H1 (cell line): ENCODE measurements around the gene LRRC15. TPM values are rescaled to one million over a fixed set of nuclear protein-coding genes. Genes with fewer than 3 reads are reported as not detected.

ENCODE experiments used
- ASH2L ChIP-seq: fragments of 200-600, 300-600 bp; sonication (generic); IDR thresholded peaks from one replicate; pipeline ENCODE4 v1.7.1; 2017; ENCODE audit warnings: low read length
- CHD2 ChIP-seq: IDR thresholded peaks from 2 replicates; pipeline ENCODE4 v1.6.1; 2012; ENCODE audit warnings: low read length, improper control_type of control experiment
- EP300 ChIP-seq, 2 experiments: IDR thresholded peaks; 1 replicate in 1 of 2; 2 replicates in 1 of 2; pipeline ENCODE4 v1.6.1; 2011 to 2012; ENCODE audit warnings: low read depth in 2 of 2, low read length in 2 of 2, mild to moderate bottlenecking in 2 of 2, borderline replicate concordance in 1 of 2, inconsistent platforms in 1 of 2, moderate library complexity in 1 of 2
- HDAC6 ChIP-seq: IDR thresholded peaks from one replicate; pipeline ENCODE4 v1.7.1; 2012; ENCODE audit warnings: low read depth, mild to moderate bottlenecking, inconsistent platforms, low read length, moderate library complexity
- JUND ChIP-seq: IDR thresholded peaks from 2 replicates; pipeline ENCODE4 v1.6.1; 2011; ENCODE audit warnings: mild to moderate bottlenecking, improper control_type of control experiment, low read length
- SUZ12 ChIP-seq: fragments of 200-600 bp; sonication (generic); IDR thresholded peaks from 2 replicates; pipeline ENCODE4 v1.6.1; 2012; ENCODE audit warnings: mild to moderate bottlenecking, inconsistent platforms, low read length, moderate library complexity, mixed read lengths
- TAF7 ChIP-seq: optimal IDR thresholded peaks from 2 replicates; pipeline ENCODE3; 2011; ENCODE audit warnings: low read depth, mild to moderate bottlenecking, inconsistent platforms, low read length, moderate library complexity, borderline replicate concordance
- YY1 ChIP-seq: IDR thresholded peaks from 2 replicates; pipeline ENCODE4 v1.6.1; 2011; ENCODE audit warnings: low read depth, mild to moderate bottlenecking, low read length
- polyA plus RNA-seq, 7 experiments: library from polyadenylated mRNA; depleted of rRNA in 3 of 7; stranded (reverse) in 5 of 7; unstranded in 2 of 7; fragments of >200 nt in 5 of 7; fragments of 200-250 nt in 2 of 7; gene quantifications; 1 replicate in 5 of 7; 2 replicates in 1 of 7; 4 replicates in 1 of 7; pipeline versions ENCODE4 v1.2.1 to v1.2.3, GENCODE V29; 2011 to 2013; ENCODE audit warnings: missing spikeins in 2 of 7, mixed read lengths in 2 of 7
- total RNA-seq: library from RNA; stranded (reverse); fragmentation: NEBNext Ultra II Directional; extraction: Animal tissue kit (Norgen Biotek cat#: 25700); gene quantifications from 2 replicates; pipeline ENCODE4 v1.2.1, GENCODE V29; 2021
- TF ChIP-seq, protein P1 (sequence below): fragments of 300-600 bp; sonication (generic); IDR thresholded peaks from 2 replicates; pipeline ENCODE4 v1.7.1; 2012; ENCODE audit warnings: low read length, moderate library complexity, mild to moderate bottlenecking, inconsistent platforms; ENCODE audit not compliant: insufficient replicate concordance

Gene LRRC15
- total and polyA plus RNA-seq, 2 of the 8 experiments (the other 6 are each of a cell fraction or from before 2014, with no cell fraction given): 0.15 to 0.37 TPM

DNA sequence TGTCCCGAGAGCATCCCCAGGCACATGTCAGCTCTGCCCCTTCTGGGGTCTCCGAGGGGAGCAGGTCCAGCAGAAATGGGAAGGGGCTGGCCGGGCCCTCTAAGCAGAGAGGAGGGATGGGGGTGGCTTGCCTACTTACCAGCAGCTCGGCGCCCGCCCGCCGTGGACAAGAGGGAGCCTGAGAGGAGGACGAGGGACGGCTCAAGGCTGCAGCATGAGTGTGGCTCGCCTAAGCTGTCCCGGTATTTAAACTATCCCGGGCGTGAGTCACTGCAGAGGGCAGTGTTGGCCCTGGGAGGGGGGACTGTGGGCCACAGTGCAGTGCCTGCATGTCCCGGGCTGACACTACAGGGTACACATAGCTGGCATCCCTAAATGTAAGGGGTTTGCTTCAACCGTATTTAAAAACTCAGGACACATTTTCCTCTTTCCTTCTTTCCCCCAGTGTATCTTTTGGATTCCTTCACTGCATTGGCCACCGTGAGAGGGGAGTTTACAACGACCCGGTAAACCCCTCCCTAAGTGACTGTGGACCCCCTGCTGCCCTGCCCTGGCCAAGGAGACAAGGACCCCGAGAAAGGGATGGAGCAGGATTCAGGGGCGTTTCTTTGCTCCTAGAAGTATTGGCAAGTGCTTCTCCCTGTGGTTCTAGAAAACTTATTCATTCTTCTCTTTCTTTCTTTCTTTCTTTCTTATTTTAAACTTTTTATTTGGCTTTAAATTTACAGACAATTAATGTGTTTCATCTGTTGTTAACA, at the start of gene LRRC15 (continued):
- TF ChIP-seq JUND (peak; percentile 39; the same call in 1 of the 2 replicates), SUZ12 (no peak), CHD2 (no peak), YY1 (no peak), TAF7 (no peak), EP300 (IDR thresholded peaks at IDR 0.05; ENCODE audit: borderline replicate concordance in 1 of 2, low read depth in 2 of 2, low read length in 2 of 2) (no peak), ASH2L (peak; percentile 52), HDAC6 (no peak)
- TF ChIP-seq, protein P1, sequence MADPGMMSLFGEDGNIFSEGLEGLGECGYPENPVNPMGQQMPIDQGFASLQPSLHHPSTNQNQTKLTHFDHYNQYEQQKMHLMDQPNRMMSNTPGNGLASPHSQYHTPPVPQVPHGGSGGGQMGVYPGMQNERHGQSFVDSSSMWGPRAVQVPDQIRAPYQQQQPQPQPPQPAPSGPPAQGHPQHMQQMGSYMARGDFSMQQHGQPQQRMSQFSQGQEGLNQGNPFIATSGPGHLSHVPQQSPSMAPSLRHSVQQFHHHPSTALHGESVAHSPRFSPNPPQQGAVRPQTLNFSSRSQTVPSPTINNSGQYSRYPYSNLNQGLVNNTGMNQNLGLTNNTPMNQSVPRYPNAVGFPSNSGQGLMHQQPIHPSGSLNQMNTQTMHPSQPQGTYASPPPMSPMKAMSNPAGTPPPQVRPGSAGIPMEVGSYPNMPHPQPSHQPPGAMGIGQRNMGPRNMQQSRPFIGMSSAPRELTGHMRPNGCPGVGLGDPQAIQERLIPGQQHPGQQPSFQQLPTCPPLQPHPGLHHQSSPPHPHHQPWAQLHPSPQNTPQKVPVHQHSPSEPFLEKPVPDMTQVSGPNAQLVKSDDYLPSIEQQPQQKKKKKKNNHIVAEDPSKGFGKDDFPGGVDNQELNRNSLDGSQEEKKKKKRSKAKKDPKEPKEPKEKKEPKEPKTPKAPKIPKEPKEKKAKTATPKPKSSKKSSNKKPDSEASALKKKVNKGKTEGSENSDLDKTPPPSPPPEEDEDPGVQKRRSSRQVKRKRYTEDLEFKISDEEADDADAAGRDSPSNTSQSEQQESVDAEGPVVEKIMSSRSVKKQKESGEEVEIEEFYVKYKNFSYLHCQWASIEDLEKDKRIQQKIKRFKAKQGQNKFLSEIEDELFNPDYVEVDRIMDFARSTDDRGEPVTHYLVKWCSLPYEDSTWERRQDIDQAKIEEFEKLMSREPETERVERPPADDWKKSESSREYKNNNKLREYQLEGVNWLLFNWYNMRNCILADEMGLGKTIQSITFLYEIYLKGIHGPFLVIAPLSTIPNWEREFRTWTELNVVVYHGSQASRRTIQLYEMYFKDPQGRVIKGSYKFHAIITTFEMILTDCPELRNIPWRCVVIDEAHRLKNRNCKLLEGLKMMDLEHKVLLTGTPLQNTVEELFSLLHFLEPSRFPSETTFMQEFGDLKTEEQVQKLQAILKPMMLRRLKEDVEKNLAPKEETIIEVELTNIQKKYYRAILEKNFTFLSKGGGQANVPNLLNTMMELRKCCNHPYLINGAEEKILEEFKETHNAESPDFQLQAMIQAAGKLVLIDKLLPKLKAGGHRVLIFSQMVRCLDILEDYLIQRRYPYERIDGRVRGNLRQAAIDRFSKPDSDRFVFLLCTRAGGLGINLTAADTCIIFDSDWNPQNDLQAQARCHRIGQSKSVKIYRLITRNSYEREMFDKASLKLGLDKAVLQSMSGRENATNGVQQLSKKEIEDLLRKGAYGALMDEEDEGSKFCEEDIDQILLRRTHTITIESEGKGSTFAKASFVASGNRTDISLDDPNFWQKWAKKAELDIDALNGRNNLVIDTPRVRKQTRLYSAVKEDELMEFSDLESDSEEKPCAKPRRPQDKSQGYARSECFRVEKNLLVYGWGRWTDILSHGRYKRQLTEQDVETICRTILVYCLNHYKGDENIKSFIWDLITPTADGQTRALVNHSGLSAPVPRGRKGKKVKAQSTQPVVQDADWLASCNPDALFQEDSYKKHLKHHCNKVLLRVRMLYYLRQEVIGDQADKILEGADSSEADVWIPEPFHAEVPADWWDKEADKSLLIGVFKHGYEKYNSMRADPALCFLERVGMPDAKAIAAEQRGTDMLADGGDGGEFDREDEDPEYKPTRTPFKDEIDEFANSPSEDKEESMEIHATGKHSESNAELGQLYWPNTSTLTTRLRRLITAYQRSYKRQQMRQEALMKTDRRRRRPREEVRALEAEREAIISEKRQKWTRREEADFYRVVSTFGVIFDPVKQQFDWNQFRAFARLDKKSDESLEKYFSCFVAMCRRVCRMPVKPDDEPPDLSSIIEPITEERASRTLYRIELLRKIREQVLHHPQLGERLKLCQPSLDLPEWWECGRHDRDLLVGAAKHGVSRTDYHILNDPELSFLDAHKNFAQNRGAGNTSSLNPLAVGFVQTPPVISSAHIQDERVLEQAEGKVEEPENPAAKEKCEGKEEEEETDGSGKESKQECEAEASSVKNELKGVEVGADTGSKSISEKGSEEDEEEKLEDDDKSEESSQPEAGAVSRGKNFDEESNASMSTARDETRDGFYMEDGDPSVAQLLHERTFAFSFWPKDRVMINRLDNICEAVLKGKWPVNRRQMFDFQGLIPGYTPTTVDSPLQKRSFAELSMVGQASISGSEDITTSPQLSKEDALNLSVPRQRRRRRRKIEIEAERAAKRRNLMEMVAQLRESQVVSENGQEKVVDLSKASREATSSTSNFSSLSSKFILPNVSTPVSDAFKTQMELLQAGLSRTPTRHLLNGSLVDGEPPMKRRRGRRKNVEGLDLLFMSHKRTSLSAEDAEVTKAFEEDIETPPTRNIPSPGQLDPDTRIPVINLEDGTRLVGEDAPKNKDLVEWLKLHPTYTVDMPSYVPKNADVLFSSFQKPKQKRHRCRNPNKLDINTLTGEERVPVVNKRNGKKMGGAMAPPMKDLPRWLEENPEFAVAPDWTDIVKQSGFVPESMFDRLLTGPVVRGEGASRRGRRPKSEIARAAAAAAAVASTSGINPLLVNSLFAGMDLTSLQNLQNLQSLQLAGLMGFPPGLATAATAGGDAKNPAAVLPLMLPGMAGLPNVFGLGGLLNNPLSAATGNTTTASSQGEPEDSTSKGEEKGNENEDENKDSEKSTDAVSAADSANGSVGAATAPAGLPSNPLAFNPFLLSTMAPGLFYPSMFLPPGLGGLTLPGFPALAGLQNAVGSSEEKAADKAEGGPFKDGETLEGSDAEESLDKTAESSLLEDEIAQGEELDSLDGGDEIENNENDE: no peak
